ENCODE measurements around the gene GJB6.

The GJB6 gene

DNA sequence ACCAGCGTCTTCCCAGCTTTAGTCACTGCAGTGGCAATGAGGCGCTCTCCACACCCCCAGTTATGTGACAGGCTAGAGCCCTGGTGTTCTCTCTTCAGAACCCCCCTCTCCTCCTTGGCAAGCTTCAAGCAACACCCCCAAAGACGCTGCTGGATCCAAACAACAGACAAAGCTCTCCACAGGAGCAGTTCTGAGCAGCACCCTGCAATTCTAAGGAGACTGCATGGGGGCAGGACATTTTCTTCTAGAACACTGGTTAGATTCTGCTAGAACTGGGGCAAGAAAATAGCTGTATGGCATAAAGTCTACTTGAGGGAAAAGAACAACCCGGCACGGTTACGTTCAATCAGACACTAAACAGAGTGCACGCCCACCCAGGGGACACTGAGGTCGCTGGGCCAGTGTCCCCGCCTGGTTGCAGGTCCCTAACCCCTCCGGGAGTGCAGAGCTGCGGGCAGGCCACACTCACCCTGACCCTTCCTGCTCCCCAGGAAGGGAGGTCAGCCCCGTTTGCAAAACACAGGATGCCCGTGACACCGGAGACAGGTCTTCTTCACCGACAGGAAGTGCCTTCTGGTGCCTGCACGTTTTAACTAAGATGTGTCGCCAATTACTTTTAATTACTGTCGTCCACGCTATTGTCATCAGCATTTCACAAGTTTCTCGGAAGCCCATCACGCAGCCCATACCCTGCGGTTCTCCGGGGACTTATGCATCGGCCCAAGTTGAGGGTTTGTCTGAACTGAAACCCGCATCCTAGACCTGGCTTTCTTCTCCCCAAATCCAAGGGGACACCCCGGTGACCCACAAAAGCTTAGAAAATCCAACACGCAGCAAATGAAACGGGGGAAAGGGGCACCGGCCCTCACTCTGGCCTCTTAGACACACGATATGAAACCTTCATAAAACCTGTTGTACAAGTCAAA lies 943 bp downstream of the GJB6 start:
- TF ChIP-seq, protein P1, sequence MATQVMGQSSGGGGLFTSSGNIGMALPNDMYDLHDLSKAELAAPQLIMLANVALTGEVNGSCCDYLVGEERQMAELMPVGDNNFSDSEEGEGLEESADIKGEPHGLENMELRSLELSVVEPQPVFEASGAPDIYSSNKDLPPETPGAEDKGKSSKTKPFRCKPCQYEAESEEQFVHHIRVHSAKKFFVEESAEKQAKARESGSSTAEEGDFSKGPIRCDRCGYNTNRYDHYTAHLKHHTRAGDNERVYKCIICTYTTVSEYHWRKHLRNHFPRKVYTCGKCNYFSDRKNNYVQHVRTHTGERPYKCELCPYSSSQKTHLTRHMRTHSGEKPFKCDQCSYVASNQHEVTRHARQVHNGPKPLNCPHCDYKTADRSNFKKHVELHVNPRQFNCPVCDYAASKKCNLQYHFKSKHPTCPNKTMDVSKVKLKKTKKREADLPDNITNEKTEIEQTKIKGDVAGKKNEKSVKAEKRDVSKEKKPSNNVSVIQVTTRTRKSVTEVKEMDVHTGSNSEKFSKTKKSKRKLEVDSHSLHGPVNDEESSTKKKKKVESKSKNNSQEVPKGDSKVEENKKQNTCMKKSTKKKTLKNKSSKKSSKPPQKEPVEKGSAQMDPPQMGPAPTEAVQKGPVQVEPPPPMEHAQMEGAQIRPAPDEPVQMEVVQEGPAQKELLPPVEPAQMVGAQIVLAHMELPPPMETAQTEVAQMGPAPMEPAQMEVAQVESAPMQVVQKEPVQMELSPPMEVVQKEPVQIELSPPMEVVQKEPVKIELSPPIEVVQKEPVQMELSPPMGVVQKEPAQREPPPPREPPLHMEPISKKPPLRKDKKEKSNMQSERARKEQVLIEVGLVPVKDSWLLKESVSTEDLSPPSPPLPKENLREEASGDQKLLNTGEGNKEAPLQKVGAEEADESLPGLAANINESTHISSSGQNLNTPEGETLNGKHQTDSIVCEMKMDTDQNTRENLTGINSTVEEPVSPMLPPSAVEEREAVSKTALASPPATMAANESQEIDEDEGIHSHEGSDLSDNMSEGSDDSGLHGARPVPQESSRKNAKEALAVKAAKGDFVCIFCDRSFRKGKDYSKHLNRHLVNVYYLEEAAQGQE (IDR thresholded peaks at IDR 0.05; ENCODE audit: insufficient read depth in 1 of 2, low read depth in 2 of 2, low read length in 2 of 2): no peak
- TF ChIP-seq TAF1 (IDR thresholded peaks at IDR 0.05; ENCODE audit: borderline replicate concordance, insufficient read depth, low read length): no peak
- no peak for TF ChIP-seq FOXP2 (optimal IDR thresholded peaks at IDR 0.05; ENCODE audit: borderline replicate concordance, extremely low read depth, extremely low read length, insufficient read depth)
- no peak for TF ChIP-seq SIN3A (IDR thresholded peaks at IDR 0.05; ENCODE audit: borderline replicate concordance, insufficient read depth, low read length)
- TF ChIP-seq POLR2AphosphoS5 (IDR thresholded peaks at IDR 0.05; ENCODE audit: low read depth, low read length): no peak

DNA sequence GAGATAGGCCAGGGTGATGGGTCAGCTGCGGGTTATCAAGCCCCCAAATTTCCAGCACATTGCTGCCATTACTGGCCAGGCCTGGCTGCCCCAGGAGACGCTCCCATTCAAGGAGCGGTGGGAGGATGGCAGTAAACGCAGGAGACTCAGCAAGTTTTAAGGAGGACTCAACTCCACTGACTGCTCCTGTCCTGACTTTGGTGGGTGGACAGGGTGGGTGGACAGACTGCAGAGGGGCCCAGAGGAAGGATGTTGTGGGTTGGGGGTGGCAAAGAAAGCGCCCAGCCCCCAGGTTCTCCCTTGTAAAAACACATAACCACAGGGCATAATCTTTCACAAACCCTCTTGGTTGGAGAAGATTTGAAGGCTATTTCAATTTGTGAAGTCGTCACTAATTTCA lies 4.4 kb downstream of the GJB6 start:
- TF ChIP-seq FOXP2 (optimal IDR thresholded peaks at IDR 0.05; ENCODE audit: borderline replicate concordance, extremely low read depth, extremely low read length, insufficient read depth) (no peak), TAF1 (IDR thresholded peaks at IDR 0.05; ENCODE audit: borderline replicate concordance, insufficient read depth, low read length) (no peak), SIN3A (IDR thresholded peaks at IDR 0.05; ENCODE audit: borderline replicate concordance, insufficient read depth, low read length) (no peak), POLR2AphosphoS5 (IDR thresholded peaks at IDR 0.05; ENCODE audit: low read depth, low read length) (no peak)
- TF ChIP-seq, protein P1 (IDR thresholded peaks at IDR 0.05; ENCODE audit: insufficient read depth in 1 of 2, low read depth in 2 of 2, low read length in 2 of 2): no peak

DNA sequence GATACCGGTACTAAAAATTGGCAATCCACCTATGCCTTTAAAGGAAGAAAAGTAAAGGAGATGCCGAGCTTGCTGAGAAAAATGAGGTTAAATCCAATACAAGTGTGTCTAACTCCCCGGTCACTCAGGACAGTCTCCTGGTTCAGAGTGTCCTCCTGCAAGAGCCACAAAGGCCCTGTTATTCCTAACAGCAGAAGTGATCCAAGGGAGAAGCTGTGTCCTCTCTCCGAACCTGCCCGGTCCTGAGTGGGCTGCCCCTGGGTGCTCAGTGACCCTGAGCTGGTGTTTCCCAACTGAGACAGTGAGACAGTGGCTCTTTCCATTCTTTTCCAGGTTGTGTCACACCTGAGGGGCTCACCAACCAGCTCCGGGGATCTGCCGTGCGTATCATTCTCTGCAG lies 4.8 kb downstream of the GJB6 start:
- TF ChIP-seq, protein P1 (IDR thresholded peaks at IDR 0.05; ENCODE audit: insufficient read depth in 1 of 2, low read depth in 2 of 2, low read length in 2 of 2): no peak
- TF ChIP-seq POLR2AphosphoS5 (IDR thresholded peaks at IDR 0.05; ENCODE audit: low read depth, low read length) (no peak), SIN3A (IDR thresholded peaks at IDR 0.05; ENCODE audit: borderline replicate concordance, insufficient read depth, low read length) (no peak), FOXP2 (optimal IDR thresholded peaks at IDR 0.05; ENCODE audit: borderline replicate concordance, extremely low read depth, extremely low read length, insufficient read depth) (no peak), TAF1 (IDR thresholded peaks at IDR 0.05; ENCODE audit: borderline replicate concordance, insufficient read depth, low read length) (no peak)

DNA sequence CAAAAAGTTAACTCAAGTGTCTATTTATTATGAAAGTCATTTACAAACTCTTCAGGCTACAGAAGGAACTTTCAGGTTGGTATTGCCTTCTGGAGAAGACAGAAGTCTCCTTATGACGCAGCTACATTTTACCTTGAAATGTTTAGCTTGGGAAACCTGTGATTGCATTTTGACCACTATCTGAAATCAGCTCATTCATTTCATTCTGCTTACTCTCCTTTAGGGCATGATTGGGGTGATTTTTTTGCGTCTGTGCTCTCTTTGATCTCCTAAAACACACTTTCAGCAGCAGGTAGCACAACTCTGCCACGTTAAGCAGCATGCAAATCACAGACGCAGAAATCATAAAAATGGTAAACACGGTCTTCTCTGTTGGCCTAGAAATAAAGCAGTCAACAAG lies 9.6 kb downstream of the GJB6 start:
- no peak for TF ChIP-seq SIN3A (IDR thresholded peaks at IDR 0.05; ENCODE audit: borderline replicate concordance, insufficient read depth, low read length)
- no peak for TF ChIP-seq FOXP2 (optimal IDR thresholded peaks at IDR 0.05; ENCODE audit: borderline replicate concordance, extremely low read depth, extremely low read length, insufficient read depth)
- TF ChIP-seq, protein P1 (IDR thresholded peaks at IDR 0.05; ENCODE audit: insufficient read depth in 1 of 2, low read depth in 2 of 2, low read length in 2 of 2): no peak
- no peak for TF ChIP-seq TAF1 (IDR thresholded peaks at IDR 0.05; ENCODE audit: borderline replicate concordance, insufficient read depth, low read length)
- TF ChIP-seq POLR2AphosphoS5 (IDR thresholded peaks at IDR 0.05; ENCODE audit: low read depth, low read length): no peak

All from PFSK-1 (cell line).